ENCODE measurements around the gene LRRC25.
"Not testable (repeated sequence)": the region's sequence is repeated elsewhere in the genome, so short reads cannot be mapped to it uniquely, and the experiment has no call there.

- not testable (repeated sequence) for TF ChIP-seq CTCF, POLR2A (IDR thresholded peaks at IDR 0.05)
Measured at GRCh38 chr19:18402455-18403248, 5.2 kb upstream of the LRRC25 start.
